AG09319 (cell line): ENCODE results near the gene TBC1D22A.

ENCODE experiments used
- DNase-seq: peaks from one replicate; pipeline ENCODE4 v3.0.0-alpha.2; 2010; ENCODE audit warnings: low read depth; ENCODE audit errors: extremely low read depth
- TF ChIP-seq, protein P1 (sequence below): IDR thresholded peaks from 2 replicates; pipeline ENCODE4 v1.5.1; 2011; ENCODE audit warnings: low read depth, mild to moderate bottlenecking, inconsistent platforms, low read length, moderate library complexity

The TBC1D22A gene

DNA sequence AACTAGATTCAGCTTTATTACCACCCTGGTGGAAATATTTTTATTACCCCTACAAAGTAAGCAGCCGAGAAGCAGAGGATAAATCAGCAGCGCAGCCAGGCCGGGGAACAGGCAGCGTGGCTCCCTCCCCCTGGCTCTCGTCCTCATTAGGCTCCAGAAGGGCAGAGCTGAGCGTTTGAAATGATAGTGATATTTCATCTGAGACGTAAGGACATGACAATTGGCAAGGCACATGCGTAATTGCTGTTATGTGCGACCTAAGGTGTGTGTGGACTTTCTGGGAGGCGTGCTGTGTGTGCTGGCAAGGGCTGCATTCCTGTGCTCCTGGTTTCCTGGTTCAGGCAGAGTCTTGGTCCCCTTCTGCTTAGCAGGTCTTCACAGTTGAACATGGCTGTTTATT lies 247.8 kb downstream of the TBC1D22A start:
- no peak for DNase-seq
- TF ChIP-seq, protein P1, sequence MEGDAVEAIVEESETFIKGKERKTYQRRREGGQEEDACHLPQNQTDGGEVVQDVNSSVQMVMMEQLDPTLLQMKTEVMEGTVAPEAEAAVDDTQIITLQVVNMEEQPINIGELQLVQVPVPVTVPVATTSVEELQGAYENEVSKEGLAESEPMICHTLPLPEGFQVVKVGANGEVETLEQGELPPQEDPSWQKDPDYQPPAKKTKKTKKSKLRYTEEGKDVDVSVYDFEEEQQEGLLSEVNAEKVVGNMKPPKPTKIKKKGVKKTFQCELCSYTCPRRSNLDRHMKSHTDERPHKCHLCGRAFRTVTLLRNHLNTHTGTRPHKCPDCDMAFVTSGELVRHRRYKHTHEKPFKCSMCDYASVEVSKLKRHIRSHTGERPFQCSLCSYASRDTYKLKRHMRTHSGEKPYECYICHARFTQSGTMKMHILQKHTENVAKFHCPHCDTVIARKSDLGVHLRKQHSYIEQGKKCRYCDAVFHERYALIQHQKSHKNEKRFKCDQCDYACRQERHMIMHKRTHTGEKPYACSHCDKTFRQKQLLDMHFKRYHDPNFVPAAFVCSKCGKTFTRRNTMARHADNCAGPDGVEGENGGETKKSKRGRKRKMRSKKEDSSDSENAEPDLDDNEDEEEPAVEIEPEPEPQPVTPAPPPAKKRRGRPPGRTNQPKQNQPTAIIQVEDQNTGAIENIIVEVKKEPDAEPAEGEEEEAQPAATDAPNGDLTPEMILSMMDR = no peak

DNA sequence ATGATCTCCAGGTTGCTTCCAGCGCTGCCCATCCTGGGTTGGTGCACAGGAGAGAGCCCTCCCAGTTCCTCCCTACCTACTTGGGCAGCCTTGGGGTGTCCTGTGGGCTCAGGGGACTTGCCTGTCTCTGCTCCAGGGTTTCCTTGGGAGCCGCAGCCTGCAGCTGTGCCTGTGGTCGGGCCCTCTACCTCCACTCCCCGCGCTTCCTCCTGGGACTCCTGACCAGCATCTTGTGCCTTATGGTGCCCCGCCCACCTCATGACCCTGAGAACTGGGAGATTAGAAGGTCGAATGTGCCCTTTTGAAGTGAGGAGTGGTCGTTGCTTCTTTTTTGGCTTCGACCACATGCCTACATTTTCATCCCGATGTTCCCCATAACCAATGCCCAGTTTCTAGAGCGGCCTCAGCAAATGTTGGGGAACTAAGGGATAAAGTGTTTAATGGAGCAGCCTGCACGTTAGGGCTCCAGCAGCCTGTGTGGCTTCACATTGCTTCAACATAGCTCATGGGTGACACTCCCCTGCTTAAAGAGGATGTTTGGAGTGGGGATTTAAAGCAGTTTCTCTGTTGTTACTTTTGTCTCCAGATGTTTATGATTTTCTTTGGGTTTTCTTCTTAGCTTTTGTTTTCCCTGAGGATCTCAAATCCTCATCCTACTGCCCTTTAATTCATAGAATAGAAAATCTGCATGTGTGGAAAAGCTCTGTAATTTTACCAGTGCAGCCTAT lies 248.8 kb downstream of the TBC1D22A start:
- no peak for DNase-seq

DNA sequence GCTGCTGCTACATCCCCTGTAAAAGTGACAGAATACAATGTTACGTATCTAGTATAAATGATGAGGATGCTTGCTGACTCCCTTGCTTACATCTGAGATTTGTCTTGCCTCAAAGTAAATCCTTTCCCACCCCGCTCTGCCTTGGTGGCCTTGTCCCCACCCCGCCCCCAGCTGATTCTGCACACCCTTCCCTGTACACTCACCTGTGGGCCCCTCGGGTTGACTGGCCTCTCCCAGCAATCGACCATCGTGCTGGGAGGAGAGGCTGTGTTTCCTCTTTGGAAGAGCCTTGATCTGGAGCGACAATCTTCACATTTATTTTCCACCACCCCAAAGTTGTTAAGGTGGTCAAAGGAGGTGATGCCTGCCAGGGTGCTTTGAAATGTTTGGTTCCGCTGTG lies 249.4 kb downstream of the TBC1D22A start:
- DNase-seq = no peak

More for the DNA sequence above, 248.8 kb downstream of the TBC1D22A start:
- TF ChIP-seq, protein P1 = no peak

DNA sequence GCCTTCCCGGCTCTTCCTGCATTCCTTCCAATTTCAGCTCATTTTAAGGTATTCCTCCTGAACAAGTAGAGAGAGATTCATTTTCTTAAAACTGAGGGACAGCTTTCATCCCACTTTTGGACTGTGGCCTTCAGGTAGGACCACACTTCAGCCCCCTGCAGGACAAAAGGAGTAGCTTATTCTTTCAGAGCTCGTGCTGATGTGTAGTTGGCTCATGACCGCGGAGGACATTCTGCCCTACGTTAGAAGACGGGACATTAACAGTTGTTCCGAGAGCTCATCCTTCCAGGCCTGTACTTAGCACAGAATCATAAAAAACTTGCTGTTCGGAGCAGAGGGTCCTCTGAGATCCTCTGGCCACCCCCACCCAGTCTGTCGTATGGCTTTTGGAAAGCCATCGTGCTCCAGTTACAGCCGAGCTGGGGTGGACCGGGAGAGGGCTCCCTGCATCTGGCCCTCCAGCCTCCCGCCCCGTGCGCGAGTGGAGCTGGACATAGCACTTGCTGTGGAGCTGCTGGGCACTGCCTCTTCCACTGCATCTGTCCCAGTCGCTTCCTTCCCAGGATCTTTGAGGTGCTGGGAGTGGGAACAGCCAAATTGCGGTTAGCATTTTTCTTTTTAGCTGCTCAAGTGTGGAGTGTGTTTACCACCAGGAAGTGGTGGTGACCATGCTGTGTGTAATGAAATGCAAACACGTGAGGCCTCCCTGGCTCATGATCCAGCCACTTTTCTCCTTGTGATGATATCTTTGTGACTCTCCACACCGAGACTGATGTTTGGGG lies 250.3 kb downstream of the TBC1D22A start:
- DNase-seq = no peak
- TF ChIP-seq, protein P1 = no peak

More for the DNA sequence above, 249.4 kb downstream of the TBC1D22A start:
- TF ChIP-seq, protein P1 = no peak

DNA sequence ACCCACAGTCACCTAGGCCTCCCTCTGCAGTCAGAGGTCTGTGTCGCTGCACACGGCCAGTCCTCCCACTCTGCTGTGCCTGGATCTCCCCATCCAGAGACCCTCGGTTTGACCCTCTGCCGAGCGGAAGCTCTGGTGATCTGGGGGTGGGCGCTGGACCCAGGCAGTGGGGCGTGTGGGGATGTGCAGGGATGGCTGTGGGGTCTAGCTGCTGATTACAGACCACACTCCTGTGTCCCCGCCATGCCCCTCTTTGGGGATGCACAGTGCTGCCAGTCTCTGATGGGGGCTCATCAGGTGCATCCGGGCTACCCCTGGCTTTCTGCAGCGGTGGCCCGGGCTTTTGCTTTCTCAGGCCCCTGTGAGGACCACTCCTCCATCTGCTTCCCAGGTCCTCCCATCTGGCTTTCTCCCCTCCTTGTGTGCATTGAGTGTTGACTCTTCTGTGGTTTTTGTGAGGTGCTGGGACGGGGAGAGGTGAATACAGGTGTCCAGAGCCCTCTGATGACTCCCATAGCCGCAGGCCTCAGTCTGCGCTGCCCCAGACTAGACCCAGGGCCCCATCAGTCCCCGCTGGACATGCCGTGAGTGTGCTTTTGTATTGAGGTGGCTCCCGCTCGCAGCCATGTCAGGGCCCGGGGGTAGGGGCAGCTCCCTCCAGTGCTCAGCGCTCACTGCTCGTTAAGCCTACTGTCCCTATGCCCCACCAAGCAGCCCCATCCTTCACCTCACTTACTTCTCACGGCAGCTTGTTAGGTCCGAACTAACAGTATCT lies 251.6 kb downstream of the TBC1D22A start:
- DNase-seq = no peak
- TF ChIP-seq, protein P1 = no peak

DNA sequence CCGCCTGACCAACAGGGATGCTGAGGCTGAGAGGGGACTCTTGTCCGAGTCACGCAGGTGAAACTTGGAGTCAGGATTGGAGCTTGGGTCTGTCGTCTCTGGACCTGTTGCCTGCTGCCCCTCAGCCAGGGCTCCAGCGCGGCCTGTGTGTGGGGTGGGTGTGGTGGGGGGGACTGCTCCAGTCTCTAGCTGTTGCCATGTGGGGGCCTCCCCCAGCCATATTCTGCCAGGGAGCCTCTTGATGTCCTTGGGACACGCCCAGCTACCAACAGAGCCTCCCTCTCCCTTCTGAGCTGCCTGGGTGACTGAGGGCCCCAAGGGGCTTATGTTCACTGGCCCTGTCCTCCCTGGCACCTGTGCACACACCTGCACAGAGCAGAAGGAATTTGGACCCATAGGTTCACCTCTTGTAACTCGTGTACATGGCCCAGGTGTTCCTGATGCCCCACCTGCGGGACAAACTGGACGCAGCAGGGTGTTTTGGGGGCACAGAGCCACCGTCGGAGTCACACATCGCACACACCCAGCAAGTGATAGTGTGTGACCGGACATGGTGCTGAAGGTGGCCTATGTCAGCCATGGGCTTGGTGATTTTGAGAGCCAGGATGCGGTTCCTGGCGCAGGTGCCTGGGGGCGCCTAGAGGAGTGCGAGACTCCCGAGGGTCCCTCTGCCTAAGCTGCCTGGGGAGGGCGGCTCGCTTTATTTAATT lies 252.3 kb downstream of the TBC1D22A start:
- no peak for DNase-seq
- TF ChIP-seq, protein P1 = no peak
